Psoas muscle (tissue), 8 donors: Measurements from ENCODE around the gene DHTKD1. TPM values are rescaled to one million over a fixed set of nuclear protein-coding genes. Genes with fewer than 3 reads are reported as not detected.
A peak's percentile ranks its signal among the peaks of the same experiment; 100 is the strongest.

Experiments
- ATAC-seq, 4 donors: fragments of 200-7000 bp; cut with Tn5 transposase; one replicate each; pipeline ENCODE4 v1.9.1; 2020; ENCODE audit warnings: moderate library complexity in 3 of 4, mild to moderate bottlenecking in 2 of 4
- DNase-seq, 2 donors: peaks; one replicate each; pipeline ENCODE4 v3.0.0-alpha.2; 2020
- H3K27ac ChIP-seq: fragments of 200-600 bp; one replicate; pipeline ENCODE4 v1.8.0; 2022
- H3K27me3 ChIP-seq, 3 donors: fragments of 200-600 bp in 1 of 3; one replicate each; pipeline versions ENCODE4 v1.6.1 to v1.8.0; 2013 to 2022; ENCODE audit warnings: low read length in 2 of 3, mild to moderate bottlenecking in 2 of 3, moderate library complexity in 1 of 3; ENCODE audit not compliant: insufficient read depth in 3 of 3
- H3K36me3 ChIP-seq, 2 donors: fragments of 200-600 bp in 1 of 2; one replicate each; pipeline versions ENCODE4 v1.6.1 to v1.8.0; 2013 to 2022; ENCODE audit warnings: low read depth in 1 of 2, mild to moderate bottlenecking in 1 of 2, moderate library complexity in 1 of 2; ENCODE audit not compliant: insufficient read depth in 1 of 2
- H3K4me1 ChIP-seq: fragments of 200-600 bp; one replicate; pipeline ENCODE4 v1.8.0; 2022
- H3K4me3 ChIP-seq: fragments of 200-600 bp; one replicate; pipeline ENCODE4 v1.8.0; 2022; ENCODE audit warnings: mild to moderate bottlenecking
- H3K9me3 ChIP-seq: fragments of 200-600 bp; one replicate; pipeline ENCODE4 v1.8.0; 2022
- CTCF ChIP-seq: fragments of 200-600 bp; IDR thresholded peaks from one replicate; pipeline ENCODE4 v1.8.0; 2022; ENCODE audit warnings: antibody characterized with exemption
- WGBS, 3 donors: extraction: QIAGEN DNeasy Blood & Tissue Kit; methylation state at CpG; one replicate each; pipeline versions ENCODE4 v1.1.6 to v1.1.7; 2013; 5-methylcytosine and 5-hydroxymethylcytosine counted together
- intact Hi-C, 2 donors: fragments of 100-400 bp; cut with DNase I; formaldehyde crosslinking; loops; one replicate each; pipeline versions ENCODE4 v1.11.0 to v1.14.2; 2022
- long read RNA-seq, 2 donors: library from polyadenylated mRNA; unstranded; transcript quantifications; one replicate each; pipeline ENCODE4 v2.0.0, GENCODE V29; 2021
- polyA plus RNA-seq, 3 donors: library from polyadenylated mRNA; stranded (reverse); fragments of 200-250 nt; gene quantifications; one replicate each; pipeline ENCODE4 v1.2.3, GENCODE V29; 2013
- total RNA-seq, 4 donors: library from RNA; stranded (reverse); fragmentation: NEBNext Ultra II Directional in 2 of 4; extraction: Animal tissue kit (Norgen Biotek cat#: 25700) in 2 of 4; gene quantifications; one replicate each; pipeline versions ENCODE4 v1.2.1 to v1.2.4, GENCODE V29; 2021 to 2023
- donor health status: healthy with polysubstance abuse.
- donor health status: DM: no; HTN: no; CAD: no; lungs with moderate emphysema.
- donor health status: Bipolar disorder and iron deficiency.
- donor health status: healthy.
- donor health status: DM: yes; HTN: yes; CAD: no.
- donor health status: DM: no; HTN: no; CAD: no.
- donor health status: DM: no; HTN: no; CAD: no.
- donor health status: DM: yes; HTN: yes; CAD: no.

Gene DHTKD1
- total RNA-seq (10 to 100 TPM; 14.1 to 31.7 (median 20.0) TPM), polyA plus RNA-seq (10 to 100 TPM in 1 of 3 donors, 1 to 10 TPM in 2; 5.8 to 10.4 (median 6.1) TPM)
- long read RNA-seq, donor 1, full-length matches to known transcripts: 20 of 33 reads
- long read RNA-seq, donor 1, partial matches to known transcripts: 2 of 33 reads
- long read RNA-seq, donor 1, other reads (novel, unspliced or antisense): 11 of 33 reads
- long read RNA-seq, donor 2, full-length matches to known transcripts: 28 of 44 reads
- long read RNA-seq, donor 2, partial matches to known transcripts: 8 of 44 reads
- long read RNA-seq, donor 2, other reads (novel, unspliced or antisense): 8 of 44 reads

- peaks cover 10% of the 10 kb centered on the region for H3K4me1 ChIP-seq
- WGBS, 3 donors: 3 to 4% (median 4%) methylated on average over 59 to 66 of the region's 66 CpGs
- ATAC-seq (peak; percentile 99 to 100 (median 99)), DNase-seq (peak; percentile 99)
- H3K27ac ChIP-seq: peak within 1 kb of the TSS; percentile 91
- no peaks in the 10 kb centered on the region for H3K9me3 ChIP-seq
- H3K27me3 ChIP-seq: no peaks in the 10 kb centered on the region
- no peaks in the 10 kb centered on the region for H3K36me3 ChIP-seq
- peak within 1 kb of the TSS; percentile 74 for H3K4me3 ChIP-seq
- TF ChIP-seq CTCF: peak; percentile 51
- intact Hi-C loops: loop anchor here in 1 of 2 donors (1.0 kb wide), 1 partner anchor 25 kb away; no protein-coding TSS in a partner anchor
These were observed at the start of gene DHTKD1 for GRCh38 chr10:12068449-12069269. DHTKD1 (plus strand) TSS chr10:12068954; CDS start chr10:12069034, 80 bp downstream.

DNA sequence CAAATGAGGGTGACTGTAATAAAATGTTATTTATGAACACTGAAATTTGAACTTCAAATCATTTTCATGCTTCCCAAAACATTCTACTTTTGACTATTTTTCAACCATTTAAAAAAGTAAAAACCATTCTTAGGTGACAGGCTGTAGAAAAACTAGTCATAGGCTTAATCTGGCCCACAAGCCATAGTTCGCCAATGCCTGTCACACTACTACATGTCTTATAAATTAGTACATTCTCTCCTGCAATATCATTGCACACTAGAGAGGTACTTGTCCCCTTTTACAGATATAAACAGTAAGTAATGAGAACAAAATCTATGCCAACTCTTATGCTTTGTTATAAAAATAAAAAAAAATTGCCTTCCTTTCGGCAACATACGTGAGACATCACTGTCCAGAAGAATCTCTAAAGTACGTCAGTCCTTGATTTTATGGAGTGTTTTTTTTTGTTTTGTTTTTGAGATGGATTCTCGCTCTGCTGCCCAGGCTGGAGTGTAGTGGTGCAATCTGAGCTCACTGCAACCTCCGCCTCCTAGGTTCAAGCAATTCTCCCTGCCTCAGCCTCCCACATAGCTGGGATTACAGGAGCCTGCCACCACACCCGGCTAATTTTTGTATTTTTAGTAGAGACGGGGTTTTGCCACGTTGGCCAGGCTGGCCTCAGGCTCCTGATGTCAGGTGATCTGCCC is 49.3 kb upstream of the DHTKD1 start:
- H3K4me3 ChIP-seq: no peak overlapping the region
- no peaks in the 10 kb centered on the region for H3K36me3 ChIP-seq
- H3K27ac ChIP-seq: no peak overlapping the region
- no peaks in the 10 kb centered on the region for H3K9me3 ChIP-seq
- WGBS, 3 donors: 85 to 94% (median 86%) methylated on average over 9 of the region's 9 CpGs
- ATAC-seq (peak in 1 of 4 donors; percentile 64), DNase-seq (no peak)
- H3K4me1 ChIP-seq: peaks cover 17% of the 10 kb centered on the region
- TF ChIP-seq CTCF: no peak
- H3K27me3 ChIP-seq: no peaks in the 10 kb centered on the region
- intact Hi-C loops: no loop called here

- no peak for DNase-seq
- no peak overlapping the region for H3K4me3 ChIP-seq
- H3K4me1 ChIP-seq: peaks cover 22% of the 10 kb centered on the region
- H3K36me3 ChIP-seq: peaks cover 0 to 3% of the 10 kb centered on the region in 2 donors
- TF ChIP-seq CTCF: no peak
- H3K27me3 ChIP-seq: no peaks in the 10 kb centered on the region
- H3K27ac ChIP-seq: no peak overlapping the region
- 91 to 96% (median 95%) methylated on average over 2 of the region's 2 CpGs for WGBS, 3 donors
- ATAC-seq: no peak
- intact Hi-C loops: no loop called here
- H3K9me3 ChIP-seq: no peaks in the 10 kb centered on the region
These were observed 48.2 kb upstream of the DHTKD1 start for GRCh38 chr10:12020574-12020973.

DNA sequence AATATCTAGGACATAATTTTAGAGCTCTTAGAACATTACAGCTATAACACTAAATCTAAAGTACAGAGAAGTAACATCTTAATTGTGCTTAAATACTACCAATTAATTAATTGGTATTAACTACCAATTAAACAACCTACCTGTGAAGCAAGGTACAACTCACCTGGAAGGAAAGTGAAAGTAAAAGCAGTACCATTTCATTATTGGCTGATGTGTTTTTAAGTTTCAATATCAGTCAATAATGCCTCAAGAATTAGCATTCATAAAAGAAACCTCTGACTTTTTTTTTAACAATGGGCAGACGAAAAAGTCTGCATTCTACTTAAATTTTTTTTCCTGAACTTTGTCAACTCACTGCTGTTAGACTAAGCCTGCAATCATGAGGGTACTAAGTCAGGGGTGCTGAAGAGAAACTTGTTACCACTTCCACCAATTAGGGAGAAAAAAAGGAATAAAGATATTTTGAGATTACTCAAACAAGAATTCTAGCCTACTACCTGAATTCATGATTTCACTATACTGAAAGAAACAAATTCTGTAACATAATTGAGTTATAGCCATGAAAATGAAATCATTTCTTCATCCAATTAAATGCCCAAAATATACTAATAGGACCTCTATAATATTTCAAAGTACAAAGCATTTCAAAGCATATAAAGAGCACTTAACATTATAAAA is 46.0 kb upstream of the DHTKD1 start:
- no peak overlapping the region for H3K27ac ChIP-seq
- 72 to 85% (median 75%) methylated on average over 1 of the region's 1 CpG for WGBS, 3 donors
- ATAC-seq (no peak), DNase-seq (no peak)
- intact Hi-C loops: no loop called here
- no peak for TF ChIP-seq CTCF
- peaks cover 25% of the 10 kb centered on the region for H3K4me1 ChIP-seq
- no peaks in the 10 kb centered on the region for H3K27me3 ChIP-seq
- H3K4me3 ChIP-seq: no peak overlapping the region
- peaks cover 0 to 12% of the 10 kb centered on the region in 2 donors for H3K36me3 ChIP-seq
- no peaks in the 10 kb centered on the region for H3K9me3 ChIP-seq
